Measurements from ENCODE around the gene SLIT3. TPM values are rescaled to one million over a fixed set of nuclear protein-coding genes. Genes with fewer than 3 reads are reported as not detected.

The SLIT3 gene
- total and polyA plus RNA-seq, 9 of the 15 experiments (the other 6 are each of a cell fraction or from before 2014, with no cell fraction given), result 0.01 to 0.04 TPM; not detected in 7

- TF ChIP-seq AFF4 (CRISPR knock-in tag; IDR thresholded peaks at IDR 0.05), result no peak
These were observed 340.4 kb downstream of the SLIT3 start (continued) for GRCh38 chr5:168960497-168960896.

- Histone ChIP-seq H3K27me3 (ENCODE audit: control insufficient read depth in 2 of 2, insufficient read depth in 2 of 2, low read length in 2 of 2) (peaks cover 0 to 11% of the 10 kb centered on the region in 2 experiments; a peak in 1 of 5 replicates), H3K36me3 (ENCODE audit: control insufficient read depth, insufficient read depth, low read length) (no peaks in the 10 kb centered on the region), H2AFZ (ENCODE audit: low read depth, low read length) (no peak overlapping the region), H3K9ac (ENCODE audit: insufficient read depth in 1 of 2, low read depth in 2 of 2, low read length in 2 of 2) (no peak overlapping the region), H4K20me1 (replicated peaks; ENCODE audit: control insufficient read depth, insufficient read depth, low read length) (no peaks in the 10 kb centered on the region), H3K9me1 (ENCODE audit: control insufficient read depth, insufficient read depth, low read length) (no peaks in the 10 kb centered on the region), H3K4me1 (replicated peaks in 1 of 2; ENCODE audit: control insufficient read depth in 2 of 2, insufficient read depth in 2 of 2, low read length in 2 of 2) (no peaks in the 10 kb centered on the region), H3K9me3 (replicated peaks; ENCODE audit: control insufficient read depth, insufficient read depth, low read depth, low read length) (no peaks in the 10 kb centered on the region), H3K27ac (ENCODE audit: extremely low read depth, low read depth, low read length) (no peak overlapping the region), H3K79me2 (ENCODE audit: control insufficient read depth, insufficient read depth, low read length) (no peaks in the 10 kb centered on the region), H3K4me2 (ENCODE audit: insufficient read depth, low read length) (no peak overlapping the region), H3K4me3 (no peak overlapping the region)
- ChIA-PET POLR2A (no interaction called here), CTCF (ENCODE audit: low intra/inter-chr PET ratio) (no interaction called here)
- FAIRE-seq, result no peak
- ATAC-seq, result no peak
- TF ChIP-seq HDGF (IDR thresholded peaks at IDR 0.05) (no peak), XRCC3 (IDR thresholded peaks at IDR 0.05) (no peak), E2F3 (CRISPR knock-in tag; IDR thresholded peaks at IDR 0.05) (no peak), ZNF12 (CRISPR knock-in tag; IDR thresholded peaks at IDR 0.05) (no peak), SMARCB1 (IDR thresholded peaks at IDR 0.05; ENCODE audit: insufficient read length, low read depth) (no peak), JUNB (CRISPR knock-in tag; conservative IDR thresholded peaks at IDR 0.05) (no peak)
- in situ Hi-C loops (cut with MboI) (no loop called here), intact Hi-C loops (cut with micrococcal nuclease) (no loop called here)
- BruUV-seq (replicated peaks), result no TSS peak
- WGBS (ENCODE audit: insufficient coverage, low coverage, missing lambda C conversion rate), result 6% methylated on average over 5 of the region's 5 CpGs
- no peak for DNase-seq (ENCODE audit: extremely low read depth in 1 of 4, low spot score in 3 of 4)
These were observed 347.6 kb downstream of the SLIT3 start for GRCh38 chr5:168953351-168953750.
